Muscle of leg (tissue), 11 donors: ENCODE results near the gene ITLN1. TPM values are rescaled to one million over a fixed set of nuclear protein-coding genes. Genes with fewer than 3 reads are reported as not detected.

Experiments used
- DNase-seq: peaks from one replicate; pipeline ENCODE4 v3.0.0; 2013
- H3K27ac ChIP-seq: one replicate; pipeline ENCODE4 v1.5.1; 2013; ENCODE audit warnings: mild to moderate bottlenecking, low read length, control low read depth
- H3K27me3 ChIP-seq: one replicate; pipeline ENCODE4 v1.6.1; 2013; ENCODE audit warnings: low read length; ENCODE audit not compliant: control insufficient read depth, insufficient read depth
- H3K36me3 ChIP-seq: one replicate; pipeline ENCODE4 v1.6.1; 2013; ENCODE audit warnings: low read length; ENCODE audit not compliant: control insufficient read depth, insufficient read depth
- H3K4me1 ChIP-seq: one replicate; pipeline ENCODE4 v1.6.1; 2013; ENCODE audit warnings: low read length; ENCODE audit not compliant: control insufficient read depth, insufficient read depth
- H3K4me3 ChIP-seq: one replicate; pipeline ENCODE4 v1.5.1; 2013; ENCODE audit warnings: low read length, control low read depth
- H3K9me3 ChIP-seq: replicated peaks from 2 replicates; pipeline ENCODE4 v1.6.1; 2013; ENCODE audit warnings: low read depth, low read length; ENCODE audit not compliant: control insufficient read depth
- WGBS: methylation state at CpG from one replicate; pipeline ENCODE4 v1.1.5; 2013; ENCODE audit warnings: missing lambda C conversion rate; ENCODE audit not compliant: insufficient coverage; 5-methylcytosine and 5-hydroxymethylcytosine counted together
- polyA plus RNA-seq, 8 donors: library from polyadenylated mRNA; unstranded; fragments of 120-200 nt; gene quantifications; one replicate each; pipeline versions ENCODE4 v1.2.1 to v1.2.3, GENCODE V29; 2013; ENCODE audit warnings: inconsistent platforms in 1 of 8, low replicate concordance in 1 of 8; ENCODE audit not compliant: insufficient read length in 8 of 8, insufficient read depth in 1 of 8
- total RNA-seq: library from RNA; stranded (reverse); fragments of 120-200 nt; gene quantifications from one replicate; pipeline ENCODE4 v1.2.4, GENCODE V29; 2013

Gene ITLN1
- total and polyA plus RNA-seq, 9 donors: 0.13 to 8.6 (median 0.30) TPM; not detected in 2

DNA sequence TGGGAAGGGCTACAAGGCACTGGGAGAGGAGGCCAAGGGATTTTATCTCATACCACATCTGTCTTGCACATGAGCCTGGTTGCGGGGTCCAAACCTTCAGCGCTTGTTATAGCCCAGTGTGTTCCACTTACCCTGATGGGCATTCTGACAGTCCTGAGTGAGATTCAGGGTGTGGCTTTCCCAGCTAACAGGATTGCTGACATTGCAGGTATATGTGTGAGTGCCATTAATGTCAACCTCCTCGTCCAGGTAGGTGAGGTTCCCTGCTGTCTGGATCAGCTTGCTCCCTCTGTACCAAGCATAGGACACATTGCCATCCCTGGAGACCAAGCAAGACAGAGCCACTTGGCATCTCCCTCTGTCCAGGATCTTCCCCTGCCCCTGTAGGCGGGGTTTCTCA lies 43.9 kb downstream of the ITLN1 start:
- H3K9me3 ChIP-seq: no peaks in the 10 kb centered on the region
- DNase-seq: no peak
- H3K27ac ChIP-seq: no peak overlapping the region
- no peaks in the 10 kb centered on the region for H3K27me3 ChIP-seq
- WGBS: no CpG with 5 or more reads among the region's 4 CpGs
- H3K4me3 ChIP-seq: no peak overlapping the region
- no peaks in the 10 kb centered on the region for H3K36me3 ChIP-seq
- H3K4me1 ChIP-seq: no peaks in the 10 kb centered on the region

DNA sequence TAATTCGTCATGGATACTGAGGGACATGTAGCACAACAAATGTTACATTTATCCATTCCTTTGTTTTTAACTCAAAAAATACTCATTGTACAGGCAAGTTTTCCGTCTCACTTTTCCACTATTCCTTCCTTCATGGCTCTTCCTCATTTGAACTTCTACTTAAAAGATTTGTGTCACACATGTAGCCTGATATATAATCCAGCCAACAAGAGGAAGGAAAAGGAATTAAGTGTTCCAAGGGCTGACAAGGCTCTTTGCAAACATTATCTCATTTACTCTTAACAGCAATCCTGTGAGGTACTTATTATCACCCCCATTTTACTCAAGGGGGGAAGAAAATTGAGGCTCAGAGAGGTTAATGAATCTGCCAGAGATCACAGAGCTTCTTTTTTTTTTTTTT lies 45.2 kb downstream of the ITLN1 start:
- Histone ChIP-seq H3K4me3 (no peak overlapping the region), H3K27me3 (no peaks in the 10 kb centered on the region), H3K4me1 (no peaks in the 10 kb centered on the region), H3K36me3 (no peaks in the 10 kb centered on the region), H3K9me3 (no peaks in the 10 kb centered on the region), H3K27ac (no peak overlapping the region)
- DNase-seq: peak; percentile 17
- 100% methylated on average over 1 of the region's 2 CpGs for whole genome bisulfite sequencing

DNA sequence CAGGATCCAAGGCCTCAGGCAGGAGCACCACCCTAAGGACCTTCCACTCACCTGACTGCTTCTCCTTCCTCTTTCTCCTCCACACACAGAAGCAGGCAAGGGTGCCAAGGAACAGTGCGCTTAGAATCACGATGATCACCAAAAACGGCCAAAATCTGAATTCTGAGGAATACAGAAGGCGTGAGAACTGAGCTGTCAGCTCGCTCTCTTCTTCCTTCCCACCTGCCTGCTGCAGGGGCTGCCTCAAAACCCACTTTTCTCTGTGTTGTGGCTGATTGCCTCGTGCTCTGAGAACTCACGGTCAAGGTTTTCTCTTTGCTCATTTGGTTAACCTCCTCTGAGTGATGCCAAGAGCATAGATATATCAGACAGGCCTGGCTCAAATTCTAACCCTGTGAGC lies 46.1 kb downstream of the ITLN1 start:
- H3K36me3 ChIP-seq: no peaks in the 10 kb centered on the region
- DNase-seq: no peak
- no peaks in the 10 kb centered on the region for H3K4me1 ChIP-seq
- H3K9me3 ChIP-seq: no peaks in the 10 kb centered on the region
- no peak overlapping the region for H3K27ac ChIP-seq
- no peaks in the 10 kb centered on the region for H3K27me3 ChIP-seq
- no peak overlapping the region for H3K4me3 ChIP-seq
- WGBS: 75% methylated on average over 6 of the region's 7 CpGs

DNA sequence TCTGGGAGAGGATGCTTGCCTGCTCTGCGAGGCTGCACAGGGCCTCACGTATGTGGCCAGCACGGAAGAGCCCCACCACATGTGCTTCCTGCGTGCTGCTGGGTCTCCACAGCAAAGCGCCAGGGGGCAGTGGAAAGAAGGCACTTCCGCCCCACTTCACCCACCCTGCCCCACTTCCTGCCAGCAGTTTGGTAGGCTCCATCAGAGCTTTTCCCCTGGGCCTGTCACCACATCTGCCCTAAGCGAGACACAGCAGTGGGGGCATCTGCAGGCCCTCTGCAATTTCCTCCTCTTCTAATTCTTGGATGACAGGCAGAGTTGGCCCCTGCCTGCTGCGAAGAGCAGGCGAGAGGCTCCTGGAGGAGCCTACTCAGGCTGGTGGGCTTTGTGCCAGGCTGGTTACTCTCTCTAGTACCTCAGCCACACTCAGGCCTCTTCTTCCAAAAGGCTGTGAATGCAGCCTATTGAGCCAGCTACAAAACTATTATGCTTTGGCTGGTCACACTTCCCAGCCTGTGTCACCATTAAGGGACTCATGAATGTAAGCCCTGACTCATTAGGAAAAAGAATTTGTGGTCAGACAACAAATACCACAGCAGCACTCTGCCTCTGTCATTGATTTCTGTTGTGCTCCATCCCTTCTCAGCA lies 47.3 kb downstream of the ITLN1 start:
- H3K36me3 ChIP-seq: no peaks in the 10 kb centered on the region
- WGBS: 59% methylated on average over 9 of the region's 9 CpGs
- no peaks in the 10 kb centered on the region for H3K27me3 ChIP-seq
- DNase-seq: peak; percentile 46
- no peaks in the 10 kb centered on the region for H3K9me3 ChIP-seq
- no peak overlapping the region for H3K4me3 ChIP-seq
- H3K4me1 ChIP-seq: no peaks in the 10 kb centered on the region
- H3K27ac ChIP-seq: no peak overlapping the region

DNA sequence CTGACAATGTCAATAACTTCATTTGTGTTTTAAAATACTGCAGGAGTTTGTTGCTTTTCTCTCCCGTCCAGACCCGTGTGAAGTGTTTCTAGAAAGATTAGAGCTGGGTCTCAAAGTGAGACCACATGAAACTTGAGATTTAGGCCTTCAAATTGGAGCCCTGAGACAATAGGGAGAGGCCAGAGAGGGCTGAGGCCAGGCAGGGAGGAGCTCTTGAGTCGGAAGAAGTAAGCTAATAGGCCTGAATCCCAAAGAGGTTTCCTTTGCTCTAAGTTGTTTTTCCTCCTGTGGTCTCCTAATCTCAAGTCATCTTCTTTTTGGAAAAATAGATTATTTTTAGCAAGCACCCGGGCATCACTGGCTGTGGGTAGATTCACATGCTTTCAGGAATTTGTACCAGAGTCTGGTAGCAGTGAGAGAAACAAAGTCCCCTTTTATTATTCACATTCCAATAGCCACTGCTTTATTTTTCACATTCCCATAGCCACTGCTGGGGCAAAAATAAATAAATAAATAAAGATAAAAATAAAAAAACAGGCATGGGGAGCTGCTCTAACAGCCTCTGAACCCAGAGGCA lies 47.9 kb downstream of the ITLN1 start:
- H3K9me3 ChIP-seq: no peaks in the 10 kb centered on the region
- H3K27ac ChIP-seq: no peak overlapping the region
- H3K4me1 ChIP-seq: no peaks in the 10 kb centered on the region
- no peak for DNase-seq
- H3K4me3 ChIP-seq: no peak overlapping the region
- WGBS: 20% methylated on average over 2 of the region's 4 CpGs
- no peaks in the 10 kb centered on the region for H3K36me3 ChIP-seq
- no peaks in the 10 kb centered on the region for H3K27me3 ChIP-seq

DNA sequence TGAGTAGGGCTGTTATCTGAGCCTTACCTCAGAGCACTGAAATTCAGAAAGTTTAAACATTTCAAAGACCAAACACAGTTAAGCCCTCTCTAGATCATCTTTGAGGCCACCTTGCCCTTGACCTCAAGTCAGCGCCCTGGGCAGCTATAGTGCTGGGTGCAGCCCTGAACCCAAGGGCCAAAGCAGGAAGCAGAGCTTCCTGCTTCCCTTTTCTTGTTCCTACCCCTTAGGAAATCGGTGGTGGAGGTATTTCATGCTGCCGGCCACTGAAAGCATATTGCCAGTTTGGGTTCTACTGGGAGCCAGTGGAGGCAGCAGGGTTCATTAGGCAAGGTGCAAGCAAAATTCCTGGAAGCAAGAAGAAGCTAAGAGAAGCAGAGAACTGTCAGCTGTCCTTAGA lies 48.4 kb downstream of the ITLN1 start:
- no peaks in the 10 kb centered on the region for H3K27me3 ChIP-seq
- WGBS: 50% methylated on average over 2 of the region's 3 CpGs
- no peak overlapping the region for H3K27ac ChIP-seq
- H3K36me3 ChIP-seq: no peaks in the 10 kb centered on the region
- no peak for DNase-seq
- H3K4me3 ChIP-seq: no peak overlapping the region
- no peaks in the 10 kb centered on the region for H3K4me1 ChIP-seq
- H3K9me3 ChIP-seq: no peaks in the 10 kb centered on the region

DNA sequence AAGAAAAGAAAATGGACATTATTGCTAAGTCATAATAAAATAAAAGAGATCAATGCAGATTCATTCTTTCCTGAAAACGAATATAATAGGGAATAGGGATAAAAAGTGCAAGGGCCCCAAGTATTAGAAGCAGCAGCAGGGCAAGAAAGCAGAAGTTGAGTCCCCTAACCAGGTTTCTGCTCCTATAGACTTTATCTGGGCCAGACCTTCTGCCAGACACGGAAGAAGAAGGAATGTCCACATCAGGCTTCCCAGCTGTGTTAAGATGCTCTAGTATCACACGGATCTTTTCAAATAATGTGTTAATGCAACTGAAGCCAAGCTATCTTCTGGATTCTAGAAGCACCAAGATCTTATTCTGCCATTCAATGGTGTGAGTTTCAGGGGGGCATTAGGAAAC lies 49.2 kb downstream of the ITLN1 start:
- Histone ChIP-seq H3K9me3 (no peaks in the 10 kb centered on the region), H3K27me3 (no peaks in the 10 kb centered on the region), H3K4me3 (no peak overlapping the region), H3K27ac (no peak overlapping the region), H3K4me1 (no peaks in the 10 kb centered on the region), H3K36me3 (no peaks in the 10 kb centered on the region)
- DNase-seq: no peak
- 83% methylated on average over 1 of the region's 3 CpGs for WGBS

DNA sequence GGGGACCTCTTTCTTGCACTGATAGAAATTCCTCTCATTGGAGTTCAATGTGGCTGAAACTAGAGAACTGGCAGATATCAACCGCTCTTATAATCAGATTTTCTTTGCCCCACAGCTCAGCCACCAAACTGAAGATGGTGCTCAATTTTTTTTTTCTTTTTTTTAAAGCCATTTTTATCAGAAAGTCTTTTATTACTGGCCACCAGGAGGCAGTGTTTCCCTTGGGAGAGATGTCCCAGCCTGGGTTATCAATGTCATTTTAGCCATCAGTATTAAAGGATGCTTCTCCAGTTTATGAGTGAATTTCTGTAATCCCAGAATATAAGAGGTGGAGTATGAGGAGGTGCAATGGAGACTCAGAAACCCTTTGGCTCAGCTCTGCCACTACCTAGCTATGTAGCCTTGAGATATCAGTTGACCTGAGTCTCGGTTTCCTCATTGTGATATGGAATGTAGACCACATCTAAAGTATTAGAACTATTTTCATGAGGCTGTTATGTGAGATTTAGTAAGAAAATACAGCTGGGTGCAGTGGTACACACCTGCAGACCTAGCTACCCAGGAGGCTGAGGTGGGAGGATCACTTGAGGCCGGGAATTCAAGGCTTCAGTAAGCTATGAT lies 49.9 kb downstream of the ITLN1 start:
- 80% methylated on average over 1 of the region's 3 CpGs for WGBS

DNA sequence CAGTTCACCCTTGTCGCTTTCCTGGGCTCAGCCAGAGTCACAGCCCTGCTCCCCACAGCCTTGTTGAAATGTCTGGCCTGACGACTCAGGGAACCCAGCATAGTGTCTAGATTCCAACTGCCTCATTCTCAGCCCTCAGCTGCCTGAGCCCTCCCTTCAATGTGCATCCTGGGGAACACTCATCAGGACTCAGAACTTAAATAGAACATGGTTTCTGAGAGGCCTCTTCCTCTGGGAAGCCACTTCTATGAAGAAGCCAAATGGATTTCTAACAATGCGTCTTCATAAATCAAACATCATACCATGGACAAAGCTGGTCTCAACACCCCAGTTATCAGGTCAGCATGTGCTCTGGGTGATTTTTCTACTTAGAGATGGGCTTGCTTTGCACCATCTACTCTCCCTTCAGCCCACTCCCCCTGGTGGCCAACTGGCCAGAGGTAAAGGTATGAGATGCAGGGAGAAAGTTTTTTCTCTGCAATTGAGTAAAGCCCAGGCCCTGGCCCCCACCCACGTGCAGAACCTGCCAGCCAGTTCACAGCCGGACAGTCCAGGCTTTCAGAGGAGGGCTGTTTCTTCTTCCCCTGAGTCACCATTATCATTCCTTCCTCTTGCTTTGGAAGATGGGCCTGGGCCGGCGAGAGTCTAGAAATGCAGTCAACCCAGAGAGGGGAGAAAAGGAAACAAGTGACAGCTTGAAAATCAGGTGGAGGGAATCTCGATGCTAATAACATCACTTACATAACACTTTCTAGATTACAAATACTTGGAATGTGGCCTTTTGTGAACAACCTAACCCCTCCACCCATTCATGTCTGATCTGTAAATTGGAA lies 54.4 kb downstream of the ITLN1 start:
- WGBS: 48% methylated on average over 3 of the region's 8 CpGs
- Histone ChIP-seq H3K9me3 (no peaks in the 10 kb centered on the region), H3K4me3 (no peak overlapping the region), H3K27me3 (no peaks in the 10 kb centered on the region), H3K36me3 (no peaks in the 10 kb centered on the region), H3K27ac (no peak overlapping the region), H3K4me1 (no peaks in the 10 kb centered on the region)
- DNase-seq: peak; percentile 11

More for the DNA sequence above, 49.9 kb downstream of the ITLN1 start:
- Histone ChIP-seq H3K4me1 (no peaks in the 10 kb centered on the region), H3K36me3 (no peaks in the 10 kb centered on the region), H3K27ac (no peak overlapping the region), H3K4me3 (no peak overlapping the region), H3K27me3 (no peaks in the 10 kb centered on the region), H3K9me3 (no peaks in the 10 kb centered on the region)
- DNase-seq: no peak

DNA sequence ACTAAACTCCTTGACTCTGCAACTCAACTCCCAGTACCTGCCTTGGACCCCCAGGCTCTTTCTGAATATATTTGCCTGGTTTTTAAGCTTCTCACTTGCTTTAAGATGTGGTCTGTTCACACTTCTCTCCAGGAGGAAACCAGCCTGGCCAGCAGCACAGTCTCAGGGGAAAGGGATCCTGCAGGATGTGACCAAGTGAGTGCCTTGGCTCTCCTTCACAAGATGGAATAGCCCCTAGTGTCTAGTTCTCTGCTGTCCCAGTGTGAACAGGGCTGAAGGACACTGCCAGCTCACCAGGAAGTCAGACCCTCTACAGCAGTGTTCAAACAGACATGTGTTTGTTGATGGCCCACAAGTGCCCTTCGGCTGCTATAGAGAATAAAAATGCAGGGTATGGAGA lies 55.2 kb downstream of the ITLN1 start:
- Histone ChIP-seq H3K4me3 (no peak overlapping the region), H3K36me3 (no peaks in the 10 kb centered on the region), H3K27me3 (no peaks in the 10 kb centered on the region), H3K4me1 (no peaks in the 10 kb centered on the region), H3K9me3 (no peaks in the 10 kb centered on the region), H3K27ac (no peak overlapping the region)
- WGBS: no CpG with 5 or more reads among the region's 1 CpG
- no peak for DNase-seq
